Kidney epithelial cell (primary cell): ENCODE measurements around the gene RNF157. TPM values are rescaled to one million over a fixed set of nuclear protein-coding genes. Genes with fewer than 3 reads are reported as not detected.

Source experiments
- DNase-seq: peaks from one replicate; pipeline ENCODE4 v3.0.0-alpha.2; 2010; ENCODE audit warnings: low read depth
- H3K27me3 ChIP-seq: 2 replicates; pipeline ENCODE4 v1.6.0; 2011; ENCODE audit warnings: low read length; ENCODE audit not compliant: control insufficient read depth, insufficient read depth
- H3K36me3 ChIP-seq: 2 replicates; pipeline ENCODE4 v1.5.1; 2011; ENCODE audit warnings: low read length; ENCODE audit not compliant: control insufficient read depth, insufficient read depth
- H3K4me3 ChIP-seq: 2 replicates; pipeline ENCODE4 v1.5.1; 2011; ENCODE audit warnings: low read depth, mild to moderate bottlenecking, control low read depth, low read length
- CTCF ChIP-seq: IDR thresholded peaks from 2 replicates; pipeline ENCODE4 v1.5.1; 2011; ENCODE audit warnings: mild to moderate bottlenecking, moderate library complexity, low read length, control low read depth, inconsistent platforms; ENCODE audit not compliant: insufficient read depth, poor library complexity, severe bottlenecking
- total RNA-seq: library from RNA; depleted of rRNA; stranded (reverse); fragments of >200 nt; gene quantifications from 2 replicates; pipeline ENCODE4 v1.2.3, GENCODE V29; 2015

The RNF157 gene
- total RNA-seq, 1 donor from 2014 or later = 6.0 TPM

- no peak for DNase-seq
- Histone ChIP-seq H3K36me3 (no peaks in the 10 kb centered on the region), H3K4me3 (no peak overlapping the region), H3K27me3 (peaks cover 23% of the 10 kb centered on the region)
- TF ChIP-seq CTCF = no peak
These were observed 1.5 kb upstream of the RNF157 start for GRCh38 chr17:76241691-76242255.

GRCh38 chr17:76241204-76241538, 878 bp upstream of the RNF157 start:
- DNase-seq = no peak
- Histone ChIP-seq H3K27me3 (peaks cover 23% of the 10 kb centered on the region), H3K4me3 (peak overlapping the region; percentile 60), H3K36me3 (no peaks in the 10 kb centered on the region)
- TF ChIP-seq CTCF = no peak

DNA sequence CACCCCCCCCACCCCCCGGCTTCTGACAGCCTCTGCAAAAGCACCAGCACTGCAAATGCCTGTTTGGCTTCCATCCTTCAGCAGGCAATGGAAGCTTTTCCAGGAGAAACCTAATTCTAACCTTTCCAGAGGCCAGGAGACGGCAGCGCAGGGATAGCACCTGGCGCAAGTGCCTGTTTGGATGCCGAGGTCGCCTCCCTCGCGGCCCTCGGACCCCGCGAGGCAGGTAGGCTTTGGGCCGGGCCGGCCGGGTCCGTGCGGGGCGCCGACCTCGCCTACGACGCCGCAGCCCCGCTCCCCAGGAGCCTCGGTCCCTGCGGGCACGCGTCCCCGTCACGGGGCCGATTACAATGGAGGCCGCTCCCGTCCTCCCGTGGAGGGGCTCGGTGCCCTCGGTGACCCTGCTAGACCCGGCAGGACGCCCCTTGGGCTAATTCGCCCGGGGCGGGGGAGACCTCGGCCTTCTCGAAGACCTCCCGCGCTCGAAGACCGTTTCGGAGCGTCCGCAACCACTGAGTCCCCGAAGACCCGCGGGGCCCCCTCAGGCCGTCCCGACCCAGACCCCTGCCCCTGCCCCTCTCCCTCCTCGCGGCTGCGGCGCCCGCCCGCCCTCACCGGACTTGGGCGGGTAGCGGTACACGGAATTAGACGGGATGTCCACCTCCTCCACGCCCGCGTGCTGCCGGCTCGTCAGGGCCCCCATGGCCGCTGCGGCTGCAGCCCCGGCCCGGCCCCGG, 587 bp downstream of the RNF157 start:
- Histone ChIP-seq H3K36me3 (no peaks in the 10 kb centered on the region), H3K4me3 (peak overlapping the region; percentile 43), H3K27me3 (peaks cover 19% of the 10 kb centered on the region)
- TF ChIP-seq CTCF = no peak
- no peak for DNase-seq

GRCh38 chr17:76238847-76239537, 1.3 kb downstream of the RNF157 start:
- Histone ChIP-seq H3K36me3 (no peaks in the 10 kb centered on the region), H3K27me3 (peaks cover 17% of the 10 kb centered on the region), H3K4me3 (no peak overlapping the region)
- DNase-seq = no peak
- no peak for TF ChIP-seq CTCF

GRCh38 chr17:76237859-76238313, 2.4 kb downstream of the RNF157 start:
- Histone ChIP-seq H3K4me3 (no peak overlapping the region), H3K27me3 (peaks cover 14% of the 10 kb centered on the region), H3K36me3 (no peaks in the 10 kb centered on the region)
- DNase-seq = no peak
- TF ChIP-seq CTCF = no peak

DNA sequence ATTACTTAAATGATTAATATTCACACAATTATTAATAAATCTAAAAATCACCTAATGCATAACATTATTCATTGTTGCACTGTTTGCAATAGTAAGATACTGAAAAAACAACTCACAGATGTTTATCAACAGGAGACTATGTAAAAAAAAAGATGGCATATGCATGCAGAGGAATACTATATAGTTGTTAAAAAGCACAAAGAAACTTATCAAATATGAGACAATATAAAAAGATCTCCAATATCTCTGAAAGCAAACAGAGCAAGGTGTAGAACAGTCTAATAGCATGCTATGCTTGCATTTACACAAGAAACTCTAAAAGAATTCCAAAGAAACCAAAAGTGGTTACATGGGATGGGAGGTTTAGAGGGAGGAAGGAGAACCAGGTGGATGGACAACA, 3.7 kb downstream of the RNF157 start:
- no peak for DNase-seq
- TF ChIP-seq CTCF = no peak
- peaks cover 9% of the 10 kb centered on the region for H3K27me3 ChIP-seq
- no peak overlapping the region for H3K4me3 ChIP-seq
- H3K36me3 ChIP-seq = no peaks in the 10 kb centered on the region
